ENCODE measurements around the gene CAPN5.

DNA sequence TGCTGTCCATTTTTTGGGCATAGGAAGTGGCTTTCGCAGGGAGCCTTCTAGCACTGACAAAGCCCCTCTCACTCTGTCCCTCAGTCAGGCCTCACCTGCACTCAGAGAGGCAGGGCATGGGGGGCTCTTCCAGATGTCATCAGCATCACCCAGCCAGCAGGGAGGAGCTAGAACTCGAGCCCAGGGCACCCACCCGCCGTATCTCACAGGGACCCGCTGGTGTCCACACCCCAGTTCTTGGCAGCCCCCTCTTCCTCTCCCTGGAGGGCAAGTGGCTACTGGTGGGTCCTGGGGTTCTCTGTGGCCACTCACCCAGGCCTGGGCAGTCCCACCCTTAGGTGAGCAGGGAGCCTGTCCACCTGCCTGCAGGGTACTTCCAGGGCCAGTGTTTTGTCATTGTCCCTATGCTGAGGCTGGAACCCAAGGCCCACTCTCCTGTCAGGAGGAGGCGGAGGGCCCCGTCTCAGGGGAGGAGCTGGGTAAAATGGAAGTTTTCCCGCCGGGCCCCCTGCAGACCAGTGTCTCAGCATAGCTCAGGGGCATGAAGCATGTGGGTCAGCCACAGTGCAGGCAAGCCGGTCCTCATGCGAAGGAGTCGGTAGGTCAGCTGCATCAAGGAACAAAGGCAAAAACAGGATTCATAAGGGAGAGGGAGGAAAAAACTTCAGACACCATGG lies 83.1 kb downstream of the CAPN5 start:
- TF ChIP-seq, protein P1, sequence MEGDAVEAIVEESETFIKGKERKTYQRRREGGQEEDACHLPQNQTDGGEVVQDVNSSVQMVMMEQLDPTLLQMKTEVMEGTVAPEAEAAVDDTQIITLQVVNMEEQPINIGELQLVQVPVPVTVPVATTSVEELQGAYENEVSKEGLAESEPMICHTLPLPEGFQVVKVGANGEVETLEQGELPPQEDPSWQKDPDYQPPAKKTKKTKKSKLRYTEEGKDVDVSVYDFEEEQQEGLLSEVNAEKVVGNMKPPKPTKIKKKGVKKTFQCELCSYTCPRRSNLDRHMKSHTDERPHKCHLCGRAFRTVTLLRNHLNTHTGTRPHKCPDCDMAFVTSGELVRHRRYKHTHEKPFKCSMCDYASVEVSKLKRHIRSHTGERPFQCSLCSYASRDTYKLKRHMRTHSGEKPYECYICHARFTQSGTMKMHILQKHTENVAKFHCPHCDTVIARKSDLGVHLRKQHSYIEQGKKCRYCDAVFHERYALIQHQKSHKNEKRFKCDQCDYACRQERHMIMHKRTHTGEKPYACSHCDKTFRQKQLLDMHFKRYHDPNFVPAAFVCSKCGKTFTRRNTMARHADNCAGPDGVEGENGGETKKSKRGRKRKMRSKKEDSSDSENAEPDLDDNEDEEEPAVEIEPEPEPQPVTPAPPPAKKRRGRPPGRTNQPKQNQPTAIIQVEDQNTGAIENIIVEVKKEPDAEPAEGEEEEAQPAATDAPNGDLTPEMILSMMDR (IDR thresholded peaks at IDR 0.05; ENCODE audit: control extremely low read depth in 1 of 3, insufficient read depth in 1 of 3, low read depth in 1 of 3, low read length in 3 of 3), result no peak
- TF ChIP-seq RFX5 (IDR thresholded peaks at IDR 0.05; ENCODE audit: borderline replicate concordance, low read depth, low read length) (no peak), EP300 (IDR thresholded peaks at IDR 0.05; ENCODE audit: borderline replicate concordance in 1 of 2, low read depth in 2 of 2, low read length in 2 of 2) (no peak), ATF3 (IDR thresholded peaks at IDR 0.05; ENCODE audit: insufficient read depth, low read depth, low read length) (no peak), POLR2A (IDR thresholded peaks at IDR 0.05; ENCODE audit: control extremely low read depth in 1 of 2, low read depth in 2 of 2, low read length in 2 of 2) (no peak), SUZ12 (IDR thresholded peaks at IDR 0.05; ENCODE audit: low read length) (no peak)
